OCI-LY1 (cell line): Measurements from ENCODE around the gene LSP1.
"Not testable (repeated sequence)": the region's sequence is repeated elsewhere in the genome, so short reads cannot be mapped to it uniquely, and the experiment has no call there.

Source experiments
- EZH2 ChIP-seq: fragments of 200-600 bp; sonication (generic), shearing (Covaris generic); IDR thresholded peaks from 2 replicates; pipeline ENCODE4 v1.8.0; 2017; ENCODE audit warnings: borderline replicate concordance, mixed run types, mild to moderate bottlenecking, antibody characterized with exemption, low read length, moderate library complexity, mixed read lengths
- TF ChIP-seq, protein P1 (sequence below): fragments of 200-600 bp; sonication (generic), shearing (Covaris generic); IDR thresholded peaks from 2 replicates; pipeline ENCODE4 v1.5.1; 2017; ENCODE audit warnings: mild to moderate bottlenecking, antibody characterized with exemption, low read length, moderate library complexity, mixed read lengths

DNA sequence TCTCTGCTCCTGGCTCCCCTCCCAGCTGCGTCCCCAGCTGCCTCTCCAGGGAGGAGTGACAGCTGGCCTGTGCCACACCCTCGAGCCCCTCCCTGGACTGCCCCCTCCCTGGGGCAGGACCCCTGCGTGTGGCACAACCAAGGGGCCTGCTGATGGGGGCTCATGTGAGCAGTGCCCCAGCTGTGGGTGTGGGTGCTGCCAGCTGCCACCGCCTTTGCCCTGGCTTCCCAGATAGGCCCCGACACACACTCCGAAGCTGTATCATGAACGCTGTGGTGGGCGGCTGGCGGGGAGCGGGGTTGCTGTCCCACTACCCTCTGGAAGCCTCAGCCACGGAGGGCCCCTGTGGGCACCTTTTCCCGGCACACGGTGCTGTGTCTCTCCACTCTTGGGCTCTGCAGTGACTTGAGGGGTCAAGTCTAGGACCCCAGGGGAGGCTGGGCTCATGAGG, 23.0 kb downstream of the LSP1 start:
- TF ChIP-seq EZH2 = not testable (repeated sequence)
- TF ChIP-seq, protein P1, sequence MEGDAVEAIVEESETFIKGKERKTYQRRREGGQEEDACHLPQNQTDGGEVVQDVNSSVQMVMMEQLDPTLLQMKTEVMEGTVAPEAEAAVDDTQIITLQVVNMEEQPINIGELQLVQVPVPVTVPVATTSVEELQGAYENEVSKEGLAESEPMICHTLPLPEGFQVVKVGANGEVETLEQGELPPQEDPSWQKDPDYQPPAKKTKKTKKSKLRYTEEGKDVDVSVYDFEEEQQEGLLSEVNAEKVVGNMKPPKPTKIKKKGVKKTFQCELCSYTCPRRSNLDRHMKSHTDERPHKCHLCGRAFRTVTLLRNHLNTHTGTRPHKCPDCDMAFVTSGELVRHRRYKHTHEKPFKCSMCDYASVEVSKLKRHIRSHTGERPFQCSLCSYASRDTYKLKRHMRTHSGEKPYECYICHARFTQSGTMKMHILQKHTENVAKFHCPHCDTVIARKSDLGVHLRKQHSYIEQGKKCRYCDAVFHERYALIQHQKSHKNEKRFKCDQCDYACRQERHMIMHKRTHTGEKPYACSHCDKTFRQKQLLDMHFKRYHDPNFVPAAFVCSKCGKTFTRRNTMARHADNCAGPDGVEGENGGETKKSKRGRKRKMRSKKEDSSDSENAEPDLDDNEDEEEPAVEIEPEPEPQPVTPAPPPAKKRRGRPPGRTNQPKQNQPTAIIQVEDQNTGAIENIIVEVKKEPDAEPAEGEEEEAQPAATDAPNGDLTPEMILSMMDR = not testable (repeated sequence)
